ENCODE results near the gene AHCTF1.

DNA sequence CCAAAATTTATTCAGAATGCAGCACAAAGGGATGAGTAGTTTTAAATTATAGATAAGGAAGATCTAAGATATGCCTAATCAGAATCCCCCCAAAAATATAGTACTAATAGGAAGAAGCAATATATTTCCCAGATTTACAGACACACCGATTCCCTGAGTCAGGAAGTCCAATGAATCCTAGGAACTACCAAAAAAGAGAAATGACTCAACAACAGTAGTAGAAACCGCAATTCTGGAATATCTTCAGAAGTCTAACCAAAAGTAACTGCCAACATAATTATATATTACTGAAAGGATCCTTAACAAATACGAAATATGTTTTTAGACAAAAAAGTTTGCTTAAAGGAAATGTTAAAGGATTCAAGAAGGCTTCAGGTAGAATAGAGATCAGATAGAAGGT, 10.3 kb downstream of the AHCTF1 start:
- TF ChIP-seq, protein P1, sequence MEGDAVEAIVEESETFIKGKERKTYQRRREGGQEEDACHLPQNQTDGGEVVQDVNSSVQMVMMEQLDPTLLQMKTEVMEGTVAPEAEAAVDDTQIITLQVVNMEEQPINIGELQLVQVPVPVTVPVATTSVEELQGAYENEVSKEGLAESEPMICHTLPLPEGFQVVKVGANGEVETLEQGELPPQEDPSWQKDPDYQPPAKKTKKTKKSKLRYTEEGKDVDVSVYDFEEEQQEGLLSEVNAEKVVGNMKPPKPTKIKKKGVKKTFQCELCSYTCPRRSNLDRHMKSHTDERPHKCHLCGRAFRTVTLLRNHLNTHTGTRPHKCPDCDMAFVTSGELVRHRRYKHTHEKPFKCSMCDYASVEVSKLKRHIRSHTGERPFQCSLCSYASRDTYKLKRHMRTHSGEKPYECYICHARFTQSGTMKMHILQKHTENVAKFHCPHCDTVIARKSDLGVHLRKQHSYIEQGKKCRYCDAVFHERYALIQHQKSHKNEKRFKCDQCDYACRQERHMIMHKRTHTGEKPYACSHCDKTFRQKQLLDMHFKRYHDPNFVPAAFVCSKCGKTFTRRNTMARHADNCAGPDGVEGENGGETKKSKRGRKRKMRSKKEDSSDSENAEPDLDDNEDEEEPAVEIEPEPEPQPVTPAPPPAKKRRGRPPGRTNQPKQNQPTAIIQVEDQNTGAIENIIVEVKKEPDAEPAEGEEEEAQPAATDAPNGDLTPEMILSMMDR (conservative IDR thresholded peaks at IDR 0.05 in 1 of 2, IDR thresholded peaks at IDR 0.05 in 1 of 2; ENCODE audit: low read depth in 1 of 2, low read length in 2 of 2) = no peak
- no peak for TF ChIP-seq EZH2 (IDR thresholded peaks at IDR 0.05; ENCODE audit: low read length, missing control alignments)
